Activated CD4-positive, alpha-beta T cell treated with anti-CD3 and anti-CD28 coated beads, Interleukin-2, amount 50 U/mL, for 48 hours (primary cell): Measurements from ENCODE around the gene ATR.
A peak's percentile ranks its signal among the peaks of the same experiment; 100 is the strongest.
"Not testable (repeated sequence)": the region's sequence is repeated elsewhere in the genome, so short reads cannot be mapped to it uniquely, and the experiment has no call there.

ENCODE experiments used
- DNase-seq, 2 experiments: peaks; one replicate each; pipeline ENCODE4 v3.0.0-alpha.2; 2020

Gene ATR

GRCh38 chr3:142445816-142446254 lies 132.7 kb downstream of the ATR start:
- peak in 1 of 2 experiments; percentile 38 for DNase-seq

GRCh38 chr3:142444343-142444742 lies 134.2 kb downstream of the ATR start:
- DNase-seq: no peak

GRCh38 chr3:142443060-142443459 lies 135.5 kb downstream of the ATR start:
- not testable (repeated sequence) for DNase-seq

- not testable (repeated sequence) for DNase-seq
Measured at GRCh38 chr3:142439499-142440220, 138.9 kb downstream of the ATR start.

GRCh38 chr3:142438096-142438495 lies 140.4 kb downstream of the ATR start:
- DNase-seq: not testable (repeated sequence)

GRCh38 chr3:142436951-142437585 lies 141.5 kb downstream of the ATR start:
- DNase-seq: no peak

DNA sequence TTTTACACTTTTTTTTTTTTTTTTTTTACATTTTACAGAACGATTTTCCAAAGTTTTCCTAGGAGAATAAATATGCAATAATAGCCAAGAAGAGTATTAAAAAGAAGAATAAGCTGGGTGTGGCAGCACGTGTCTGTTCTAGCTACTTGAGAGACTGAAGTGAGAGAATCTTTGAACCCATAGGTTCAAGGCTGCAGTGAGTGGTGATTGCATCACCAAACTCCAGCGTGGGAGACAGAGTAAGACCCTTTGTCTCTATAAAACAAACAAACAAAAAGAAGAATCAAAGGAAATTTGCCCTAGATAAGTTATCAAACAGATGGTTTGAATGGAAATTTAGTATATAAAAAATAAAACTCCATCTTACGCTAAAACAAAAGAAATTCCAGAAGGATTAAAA lies 144.0 kb downstream of the ATR start:
- no peak for DNase-seq

- DNase-seq: no peak
Measured at GRCh38 chr3:142433110-142433509, 145.4 kb downstream of the ATR start.

DNA sequence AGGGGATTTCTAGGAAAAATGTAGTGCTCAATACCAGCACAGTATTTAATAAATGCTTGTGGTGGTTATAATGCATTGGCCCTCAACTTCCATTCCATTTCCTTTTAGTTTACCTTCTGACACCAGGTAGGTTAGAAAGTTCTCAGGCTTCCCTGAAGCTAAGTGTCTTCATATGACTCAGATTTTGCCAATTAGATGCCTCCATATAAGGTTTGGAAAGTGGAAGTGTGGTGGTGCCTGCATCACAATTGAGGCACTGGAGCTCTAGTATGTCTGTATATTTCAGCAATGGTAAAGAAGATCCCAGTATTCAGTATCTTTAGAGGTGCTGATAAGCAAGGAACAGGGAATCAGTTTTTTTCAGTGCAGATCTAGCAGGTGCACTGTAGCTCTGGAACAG lies 149.0 kb downstream of the ATR start:
- DNase-seq: no peak

- no peak for DNase-seq
Measured at GRCh38 chr3:142424754-142425153, 153.8 kb downstream of the ATR start.

DNA sequence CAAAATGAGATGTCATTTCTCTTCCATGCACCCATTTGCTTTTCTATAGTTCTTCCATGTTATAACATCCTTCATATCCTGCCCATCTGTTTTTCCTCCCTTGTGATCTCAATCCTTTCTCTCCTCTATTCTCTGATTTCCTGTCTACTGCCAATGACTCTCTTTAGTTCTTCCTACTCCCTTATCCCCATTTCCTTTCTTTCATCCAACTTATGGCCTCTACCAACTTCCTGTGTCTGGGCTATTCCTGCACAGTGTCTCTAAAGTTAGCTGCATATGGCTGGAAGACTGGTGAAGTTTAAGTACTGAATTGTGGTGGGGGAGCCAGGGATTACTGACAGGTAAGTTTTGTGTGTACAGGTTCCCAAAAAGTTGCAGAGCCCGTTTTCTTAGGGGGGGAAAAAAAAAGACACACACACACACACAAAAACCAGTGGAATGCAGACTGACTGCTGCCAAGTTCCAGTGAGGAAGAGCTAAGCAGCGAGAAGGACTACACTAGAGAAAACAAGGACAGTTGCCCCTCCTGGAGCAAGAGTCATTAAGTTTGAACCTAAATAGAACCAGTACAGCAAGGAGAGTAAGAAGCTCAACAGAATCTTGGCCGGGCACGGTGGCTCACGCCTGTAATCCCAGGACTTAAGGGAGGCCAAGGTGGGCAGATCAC lies 159.5 kb downstream of the ATR start:
- DNase-seq: no peak

DNA sequence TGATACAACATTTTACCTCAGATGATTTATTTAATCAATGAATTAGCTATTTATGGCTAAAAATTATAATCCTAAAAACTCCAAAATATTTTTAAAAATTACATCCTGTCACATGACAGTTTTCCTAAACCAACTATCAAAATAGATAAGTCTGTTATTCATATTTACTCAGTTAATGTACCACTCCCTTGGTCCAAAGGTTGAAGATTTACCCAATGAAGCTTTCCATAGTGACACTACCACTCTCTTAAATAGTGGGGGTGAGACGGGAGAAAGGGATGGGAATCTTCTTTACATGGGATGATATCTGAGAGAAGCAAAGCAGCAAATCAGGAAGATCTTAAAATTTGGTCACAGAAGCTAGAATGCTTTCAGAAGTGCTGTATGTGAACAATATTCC lies 161.2 kb downstream of the ATR start:
- DNase-seq: no peak

GRCh38 chr3:142400537-142400936 lies 178.0 kb downstream of the ATR start:
- DNase-seq: not testable (repeated sequence)
